A549 (cell line): ENCODE measurements around the gene PPP2R2D.

Source experiments
- POLR2A ChIP-seq: IDR thresholded peaks from 2 replicates; pipeline ENCODE4 v1.6.1; 2012; ENCODE audit warnings: mild to moderate bottlenecking, low read length
- RARB ChIP-seq: fragments of 250-450 bp; sonication (Bioruptor Pico); IDR thresholded peaks from 2 replicates; pipeline ENCODE4 v1.8.0; 2021; ENCODE audit warnings: mild to moderate bottlenecking, moderate library complexity
- REST ChIP-seq: fragments of 200-600 bp; sonication (generic); IDR thresholded peaks from 2 replicates; pipeline ENCODE4 v1.6.1; 2016; ENCODE audit warnings: antibody characterized with exemption, mild to moderate bottlenecking, moderate library complexity
- SMC3 ChIP-seq: fragments of >200 bp; sonication (Bioruptor Twin); formaldehyde crosslinking; IDR thresholded peaks from 3 replicates; pipeline ENCODE4 v1.6.1; 2018; ENCODE audit warnings: inconsistent platforms
- TF ChIP-seq, protein P1 (sequence below): fragments of >200 bp; sonication (Bioruptor Twin); formaldehyde crosslinking; IDR thresholded peaks from 3 replicates; pipeline ENCODE4 v1.5.1; 2016

- TF ChIP-seq, protein P1, sequence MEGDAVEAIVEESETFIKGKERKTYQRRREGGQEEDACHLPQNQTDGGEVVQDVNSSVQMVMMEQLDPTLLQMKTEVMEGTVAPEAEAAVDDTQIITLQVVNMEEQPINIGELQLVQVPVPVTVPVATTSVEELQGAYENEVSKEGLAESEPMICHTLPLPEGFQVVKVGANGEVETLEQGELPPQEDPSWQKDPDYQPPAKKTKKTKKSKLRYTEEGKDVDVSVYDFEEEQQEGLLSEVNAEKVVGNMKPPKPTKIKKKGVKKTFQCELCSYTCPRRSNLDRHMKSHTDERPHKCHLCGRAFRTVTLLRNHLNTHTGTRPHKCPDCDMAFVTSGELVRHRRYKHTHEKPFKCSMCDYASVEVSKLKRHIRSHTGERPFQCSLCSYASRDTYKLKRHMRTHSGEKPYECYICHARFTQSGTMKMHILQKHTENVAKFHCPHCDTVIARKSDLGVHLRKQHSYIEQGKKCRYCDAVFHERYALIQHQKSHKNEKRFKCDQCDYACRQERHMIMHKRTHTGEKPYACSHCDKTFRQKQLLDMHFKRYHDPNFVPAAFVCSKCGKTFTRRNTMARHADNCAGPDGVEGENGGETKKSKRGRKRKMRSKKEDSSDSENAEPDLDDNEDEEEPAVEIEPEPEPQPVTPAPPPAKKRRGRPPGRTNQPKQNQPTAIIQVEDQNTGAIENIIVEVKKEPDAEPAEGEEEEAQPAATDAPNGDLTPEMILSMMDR = no peak
- TF ChIP-seq POLR2A (no peak), RARB (CRISPR knock-in tag) (no peak), SMC3 (no peak), REST (no peak)
Observed at GRCh38 chr10:131934769-131935168, 34.0 kb downstream of the PPP2R2D start.
